ENCODE measurements around the gene SVOP. TPM values are rescaled to one million over a fixed set of nuclear protein-coding genes. Genes with fewer than 3 reads are reported as not detected.

The SVOP gene
- total RNA-seq, 2 experiments from 2014 or later, result not detected

DNA sequence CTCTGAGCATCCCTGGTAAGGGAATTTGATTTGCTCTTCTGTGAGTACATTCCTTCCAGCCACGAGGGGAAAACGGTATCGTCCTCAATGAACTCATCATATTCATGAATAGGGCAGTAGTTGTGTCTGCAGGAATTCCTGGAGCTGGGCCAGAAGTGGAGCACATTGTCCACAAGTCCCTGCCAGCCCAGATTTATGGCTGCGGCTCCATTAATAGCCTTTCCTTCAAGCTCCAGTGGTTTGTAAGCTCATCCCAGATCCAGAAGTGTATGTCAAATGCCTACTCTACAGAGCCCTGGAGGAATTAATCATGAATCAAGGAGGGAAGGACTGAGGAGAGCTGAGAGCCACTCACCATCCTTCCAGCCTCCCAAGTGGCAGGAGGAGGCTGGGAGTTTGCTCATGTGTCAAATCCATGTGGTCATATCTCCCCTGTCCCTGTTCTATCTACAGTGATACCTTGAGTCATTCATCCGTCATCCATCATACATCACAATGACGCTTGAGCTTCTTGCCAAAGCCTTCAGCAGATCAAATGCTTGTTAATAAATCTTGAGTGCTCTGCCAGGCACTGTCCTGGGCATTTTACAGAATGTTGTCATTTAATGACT lies 65.5 kb downstream of the SVOP start:
- intact Hi-C loops (cut with micrococcal nuclease; ENCODE audit: unreplicated experiment), result no loop called here
- no TSS peak for BruUV-seq (replicated peaks)
- ChIA-PET POLR2A (interaction anchor here (0.5 to 0.7 kb wide), 2 partner anchors 30 to 366 kb away, joined by 3 to 8 read pairs; no protein-coding TSS in a partner anchor), CTCF (ENCODE audit: unreplicated experiment) (no interaction called here)
- Histone ChIP-seq H2AFZ (ENCODE audit: low read length) (no peak overlapping the region), H3K9me2 (ENCODE audit: insufficient read depth, low read length) (no peaks in the 10 kb centered on the region), H3K27ac (ENCODE audit: low read depth, low read length, poor library complexity, severe bottlenecking) (no peak overlapping the region), H3K36me3 (ENCODE audit: insufficient read depth, low read length) (no peaks in the 10 kb centered on the region), H4K20me1 (ENCODE audit: insufficient read depth, low read length) (no peaks in the 10 kb centered on the region), H3K79me2 (ENCODE audit: insufficient read depth, low read depth, low read length) (no peaks in the 10 kb centered on the region), H3K4me2 (ENCODE audit: low read length) (no peak overlapping the region), H3K4me3 (ENCODE audit: low read depth, low read length, poor library complexity, severe bottlenecking) (no peak overlapping the region), H3K9me3 (ENCODE audit: low read length) (no peaks in the 10 kb centered on the region), H3K4me1 (ENCODE audit: insufficient read depth, low read length, poor library complexity, severe bottlenecking) (peaks cover 9% of the 10 kb centered on the region)
- TF ChIP-seq, protein P1, sequence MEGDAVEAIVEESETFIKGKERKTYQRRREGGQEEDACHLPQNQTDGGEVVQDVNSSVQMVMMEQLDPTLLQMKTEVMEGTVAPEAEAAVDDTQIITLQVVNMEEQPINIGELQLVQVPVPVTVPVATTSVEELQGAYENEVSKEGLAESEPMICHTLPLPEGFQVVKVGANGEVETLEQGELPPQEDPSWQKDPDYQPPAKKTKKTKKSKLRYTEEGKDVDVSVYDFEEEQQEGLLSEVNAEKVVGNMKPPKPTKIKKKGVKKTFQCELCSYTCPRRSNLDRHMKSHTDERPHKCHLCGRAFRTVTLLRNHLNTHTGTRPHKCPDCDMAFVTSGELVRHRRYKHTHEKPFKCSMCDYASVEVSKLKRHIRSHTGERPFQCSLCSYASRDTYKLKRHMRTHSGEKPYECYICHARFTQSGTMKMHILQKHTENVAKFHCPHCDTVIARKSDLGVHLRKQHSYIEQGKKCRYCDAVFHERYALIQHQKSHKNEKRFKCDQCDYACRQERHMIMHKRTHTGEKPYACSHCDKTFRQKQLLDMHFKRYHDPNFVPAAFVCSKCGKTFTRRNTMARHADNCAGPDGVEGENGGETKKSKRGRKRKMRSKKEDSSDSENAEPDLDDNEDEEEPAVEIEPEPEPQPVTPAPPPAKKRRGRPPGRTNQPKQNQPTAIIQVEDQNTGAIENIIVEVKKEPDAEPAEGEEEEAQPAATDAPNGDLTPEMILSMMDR (conservative IDR thresholded peaks at IDR 0.05; ENCODE audit: low read length), result no peak
- no peak for TF ChIP-seq EZH2phosphoT487 (IDR thresholded peaks at IDR 0.05; ENCODE audit: borderline replicate concordance, low read depth, low read length)
- DNase-seq (ENCODE audit: low spot score), result no peak

DNA sequence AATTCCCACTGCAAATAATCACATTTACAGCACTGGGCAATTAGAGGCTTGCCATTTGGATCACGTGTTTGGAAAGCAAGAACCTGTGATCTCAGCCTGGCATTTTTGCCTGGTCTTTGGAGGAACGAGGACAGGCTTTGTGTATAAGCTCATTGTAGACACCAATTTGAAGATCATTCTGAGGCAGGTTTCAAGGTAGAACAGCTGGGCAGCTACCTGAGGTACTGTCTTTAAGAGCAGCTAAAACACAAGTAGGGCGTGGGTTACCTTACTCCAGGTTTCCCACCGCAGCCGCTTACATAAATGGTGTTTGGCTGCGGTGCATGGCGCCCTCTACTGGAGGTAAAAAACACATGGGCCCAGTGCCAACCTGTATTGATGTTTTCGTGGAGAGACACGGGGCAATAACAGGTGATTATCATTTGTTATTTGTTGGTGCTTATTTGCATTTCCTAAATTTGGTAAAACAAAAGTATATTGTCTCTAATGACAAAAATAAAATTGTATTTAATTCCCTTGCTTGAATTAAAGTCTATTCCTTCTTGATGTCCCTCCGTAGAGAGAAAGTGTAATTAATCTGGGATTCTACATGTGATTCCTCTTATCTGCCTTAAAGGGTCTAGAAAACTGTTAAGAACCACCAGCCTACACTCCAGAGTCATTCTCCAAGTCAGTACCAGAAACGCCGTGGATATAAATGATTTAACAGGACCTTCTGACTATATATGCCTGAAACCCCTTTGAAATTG lies 69.7 kb downstream of the SVOP start:
- Histone ChIP-seq H4K20me1 (ENCODE audit: insufficient read depth, low read length) (no peaks in the 10 kb centered on the region), H3K9me2 (ENCODE audit: insufficient read depth, low read length) (no peaks in the 10 kb centered on the region), H3K4me1 (ENCODE audit: insufficient read depth, low read length, poor library complexity, severe bottlenecking) (peaks cover 20% of the 10 kb centered on the region), H3K4me3 (ENCODE audit: low read depth, low read length, poor library complexity, severe bottlenecking) (no peak overlapping the region), H2AFZ (ENCODE audit: low read length) (peak overlapping the region; percentile 4; the same call in 1 of the 2 replicates), H3K79me2 (ENCODE audit: insufficient read depth, low read depth, low read length) (no peaks in the 10 kb centered on the region), H3K9me3 (ENCODE audit: low read length) (peaks cover 4% of the 10 kb centered on the region; the same call in 1 of the 2 replicates), H3K4me2 (ENCODE audit: low read length) (peak overlapping the region; percentile 6; the same call in 1 of the 2 replicates), H3K27ac (ENCODE audit: low read depth, low read length, poor library complexity, severe bottlenecking) (no peak overlapping the region), H3K36me3 (ENCODE audit: insufficient read depth, low read length) (no peaks in the 10 kb centered on the region)
- DNase-seq (ENCODE audit: low spot score), result peak; percentile 83
- ChIA-PET CTCF (ENCODE audit: unreplicated experiment) (interaction anchor here (1.0 to 1.2 kb wide), 2 partner anchors 68 to 338 kb away, joined by 3 to 8 read pairs; no protein-coding TSS in a partner anchor), POLR2A (interaction anchor here (1.0 to 1.5 kb wide), 4 partner anchors 19 to 316 kb away, joined by 3 to 7 read pairs (median 4); no protein-coding TSS in a partner anchor)
- no peak for TF ChIP-seq EZH2phosphoT487 (IDR thresholded peaks at IDR 0.05; ENCODE audit: borderline replicate concordance, low read depth, low read length)
- TF ChIP-seq, protein P1 (conservative IDR thresholded peaks at IDR 0.05; ENCODE audit: low read length), result peak; percentile 99
- intact Hi-C loops (cut with micrococcal nuclease; ENCODE audit: unreplicated experiment), result loop anchor here (1.0 to 5.0 kb wide), 6 partner anchors 67 to 388 kb away; partner anchors contain the start of gene ALKBH2
- BruUV-seq (replicated peaks), result no TSS peak

All from OCI-LY7 (cell line).